DND-41 (cell line): ENCODE measurements around the gene TWSG1.

ENCODE experiments used
- ATAC-seq: fragments of 200-7000 bp; cut with Tn5 transposase; 3 replicates; pipeline ENCODE4 v1.9.1; 2021; ENCODE audit warnings: low read depth; ENCODE audit not compliant: insufficient read depth
- DNase-seq: peaks from one replicate; pipeline ENCODE4 v3.0.0-alpha.2; 2020
- H2AFZ ChIP-seq: 2 replicates; pipeline ENCODE4 v1.6.0; 2012; ENCODE audit warnings: low read depth, low read length
- H3K27ac ChIP-seq: 2 replicates; pipeline ENCODE4 v1.5.1; 2012; ENCODE audit warnings: low read length, inconsistent platforms
- H3K27me3 ChIP-seq: fragments of 200-600 bp; sonication (generic); 2 replicates; pipeline ENCODE4 v1.6.0; 2012; ENCODE audit warnings: low read length, mild to moderate bottlenecking, inconsistent platforms; ENCODE audit not compliant: insufficient read depth, poor library complexity
- H3K36me3 ChIP-seq: 2 replicates; pipeline ENCODE4 v1.5.1; 2012; ENCODE audit warnings: low read length, inconsistent platforms; ENCODE audit not compliant: insufficient read depth
- H3K4me1 ChIP-seq: 2 replicates; pipeline ENCODE4 v1.5.1; 2012; ENCODE audit warnings: mild to moderate bottlenecking, low read length; ENCODE audit not compliant: insufficient read depth
- H3K4me2 ChIP-seq: 2 replicates; pipeline ENCODE4 v1.6.0; 2012; ENCODE audit warnings: mild to moderate bottlenecking, moderate library complexity, low read length, inconsistent platforms; ENCODE audit not compliant: insufficient read depth
- H3K4me3 ChIP-seq, 2 experiments: fragments of 200-600 bp in 1 of 2; shearing (Covaris generic) in 1 of 2; 2 replicates each; pipeline ENCODE4 v1.5.1; 2012 to 2016; ENCODE audit warnings: inconsistent platforms in 2 of 2, low read length in 2 of 2, mild to moderate bottlenecking in 2 of 2, low read depth in 1 of 2, moderate library complexity in 1 of 2
- H3K79me2 ChIP-seq: 2 replicates; pipeline ENCODE4 v1.6.0; 2012; ENCODE audit warnings: low read length, inconsistent platforms; ENCODE audit not compliant: insufficient read depth
- H3K9ac ChIP-seq: 2 replicates; pipeline ENCODE4 v1.6.0; 2012; ENCODE audit warnings: low read depth, mild to moderate bottlenecking, inconsistent platforms, low read length, moderate library complexity
- H3K9me3 ChIP-seq: 2 replicates; pipeline ENCODE4 v1.5.1; 2012; ENCODE audit warnings: low read length, moderate library complexity, mild to moderate bottlenecking, inconsistent platforms; ENCODE audit not compliant: insufficient read depth, severe bottlenecking
- H4K20me1 ChIP-seq: 2 replicates; pipeline ENCODE4 v1.6.0; 2012; ENCODE audit warnings: low read length; ENCODE audit not compliant: insufficient read depth
- CTCF ChIP-seq: IDR thresholded peaks from 2 replicates; pipeline ENCODE4 v1.5.1; 2012; ENCODE audit warnings: borderline replicate concordance, low read length, moderate library complexity, mild to moderate bottlenecking; ENCODE audit not compliant: poor library complexity, severe bottlenecking; ENCODE audit errors: extremely low read depth
- EZH2 ChIP-seq: IDR thresholded peaks from 3 replicates; pipeline ENCODE4 v1.6.1; 2012; ENCODE audit warnings: borderline replicate concordance, low read depth, mild to moderate bottlenecking, moderate library complexity, low read length, inconsistent platforms; ENCODE audit not compliant: severe bottlenecking

Gene TWSG1

GRCh38 chr18:9404565-9405060 lies 70.0 kb downstream of the TWSG1 start:
- TF ChIP-seq EZH2 (no peak), CTCF (no peak)
- no peak overlapping the region for H3K4me3 ChIP-seq
- H3K4me1 ChIP-seq: no peaks in the 10 kb centered on the region
- H3K27me3 ChIP-seq: no peaks in the 10 kb centered on the region
- ATAC-seq: no peak
- H3K79me2 ChIP-seq: no peaks in the 10 kb centered on the region
- H3K9me3 ChIP-seq: no peaks in the 10 kb centered on the region
- H3K4me2 ChIP-seq: no peak overlapping the region
- DNase-seq: no peak
- no peaks in the 10 kb centered on the region for H4K20me1 ChIP-seq
- no peak overlapping the region for H2AFZ ChIP-seq
- no peaks in the 10 kb centered on the region for H3K36me3 ChIP-seq
- no peak overlapping the region for H3K27ac ChIP-seq
- no peak overlapping the region for H3K9ac ChIP-seq

GRCh38 chr18:9405130-9405529 lies 70.6 kb downstream of the TWSG1 start:
- no peaks in the 10 kb centered on the region for H3K27me3 ChIP-seq
- DNase-seq: no peak
- H4K20me1 ChIP-seq: no peaks in the 10 kb centered on the region
- no peaks in the 10 kb centered on the region for H3K36me3 ChIP-seq
- H3K27ac ChIP-seq: no peak overlapping the region
- no peaks in the 10 kb centered on the region for H3K79me2 ChIP-seq
- H3K4me1 ChIP-seq: no peaks in the 10 kb centered on the region
- no peak for ATAC-seq
- H3K4me3 ChIP-seq: no peak overlapping the region
- TF ChIP-seq EZH2 (no peak), CTCF (no peak)
- H2AFZ ChIP-seq: no peak overlapping the region
- no peaks in the 10 kb centered on the region for H3K9me3 ChIP-seq
- no peak overlapping the region for H3K9ac ChIP-seq
- H3K4me2 ChIP-seq: no peak overlapping the region

GRCh38 chr18:9405977-9406376 lies 71.4 kb downstream of the TWSG1 start:
- H3K4me2 ChIP-seq: no peak overlapping the region
- H2AFZ ChIP-seq: no peak overlapping the region
- ATAC-seq (no peak), DNase-seq (no peak)
- H3K4me3 ChIP-seq: no peak overlapping the region
- no peak overlapping the region for H3K9ac ChIP-seq
- H3K27me3 ChIP-seq: no peaks in the 10 kb centered on the region
- TF ChIP-seq CTCF: no peak
- TF ChIP-seq EZH2: no peak
- no peaks in the 10 kb centered on the region for H3K79me2 ChIP-seq
- H3K36me3 ChIP-seq: no peaks in the 10 kb centered on the region
- no peak overlapping the region for H3K27ac ChIP-seq
- no peaks in the 10 kb centered on the region for H3K4me1 ChIP-seq
- H4K20me1 ChIP-seq: no peaks in the 10 kb centered on the region
- peaks cover 4% of the 10 kb centered on the region for H3K9me3 ChIP-seq

- H3K27me3 ChIP-seq: no peaks in the 10 kb centered on the region
- no peak overlapping the region for H2AFZ ChIP-seq
- no peak overlapping the region for H3K27ac ChIP-seq
- H3K9me3 ChIP-seq: peaks cover 4% of the 10 kb centered on the region
- no peak overlapping the region for H3K9ac ChIP-seq
- DNase-seq (no peak), ATAC-seq (no peak)
- no peak for TF ChIP-seq CTCF
- no peak for TF ChIP-seq EZH2
- no peaks in the 10 kb centered on the region for H3K79me2 ChIP-seq
- no peaks in the 10 kb centered on the region for H3K36me3 ChIP-seq
- no peak overlapping the region for H3K4me2 ChIP-seq
- H3K4me3 ChIP-seq: no peak overlapping the region
- no peaks in the 10 kb centered on the region for H3K4me1 ChIP-seq
- H4K20me1 ChIP-seq: no peaks in the 10 kb centered on the region
These were observed 75.9 kb downstream of the TWSG1 start for GRCh38 chr18:9410515-9410914.
